HG02938 (cell line): ENCODE measurements around the gene VOPP1.

Source experiments
- ATAC-seq: cut with Tn5 transposase; IDR thresholded peaks from one replicate; pipeline ENCODE4 v1.9.1; 2021; ENCODE audit warnings: mild to moderate bottlenecking, moderate library complexity; ENCODE audit not compliant: unreplicated experiment

Gene VOPP1

GRCh38 chr7:55494951-55495350 lies 77.4 kb downstream of the VOPP1 start:
- ATAC-seq = no peak

- ATAC-seq = no peak
Observed at GRCh38 chr7:55493408-55493807, 78.9 kb downstream of the VOPP1 start.

- no peak for ATAC-seq
Observed at GRCh38 chr7:55491346-55491745, 81.0 kb downstream of the VOPP1 start.

- ATAC-seq = no peak
Observed at GRCh38 chr7:55490099-55490498, 82.2 kb downstream of the VOPP1 start.

- no peak for ATAC-seq
Observed at GRCh38 chr7:55489552-55489951, 82.8 kb downstream of the VOPP1 start.

GRCh38 chr7:55488804-55489340 lies 83.4 kb downstream of the VOPP1 start:
- no peak for ATAC-seq

GRCh38 chr7:55488216-55488615 lies 84.1 kb downstream of the VOPP1 start:
- no peak for ATAC-seq

GRCh38 chr7:55486991-55487390 lies 85.3 kb downstream of the VOPP1 start:
- ATAC-seq = no peak

- ATAC-seq = no peak
Observed at GRCh38 chr7:55486192-55486590, 86.1 kb downstream of the VOPP1 start.

GRCh38 chr7:55485501-55486191 lies 86.7 kb downstream of the VOPP1 start:
- ATAC-seq = no peak

- ATAC-seq = no peak
Observed at GRCh38 chr7:55484834-55485233, 87.5 kb downstream of the VOPP1 start.

GRCh38 chr7:55484241-55484640 lies 88.1 kb downstream of the VOPP1 start:
- ATAC-seq = no peak

- no peak for ATAC-seq
Observed at GRCh38 chr7:55483046-55483445, 89.3 kb downstream of the VOPP1 start.

GRCh38 chr7:55481155-55481554 lies 91.1 kb downstream of the VOPP1 start:
- ATAC-seq = no peak

- ATAC-seq = no peak
Observed at GRCh38 chr7:55478700-55479099, 93.6 kb downstream of the VOPP1 start.

- ATAC-seq = no peak
Observed at GRCh38 chr7:55477781-55478374, 94.4 kb downstream of the VOPP1 start.

- ATAC-seq = no peak
Observed at GRCh38 chr7:55476852-55477780, 95.2 kb downstream of the VOPP1 start.

GRCh38 chr7:55475855-55476803 lies 96.2 kb downstream of the VOPP1 start:
- ATAC-seq = no peak

- no peak for ATAC-seq
Observed at GRCh38 chr7:55474944-55475854, 97.1 kb downstream of the VOPP1 start.
